NB4 (cell line): Measurements from ENCODE around the gene PUSL1.

Experiments used
- CTCF ChIP-seq: IDR thresholded peaks from one replicate; pipeline ENCODE4 v1.5.1; 2012; ENCODE audit warnings: low read depth, low read length
- MAX ChIP-seq: IDR thresholded peaks from 2 replicates; pipeline ENCODE4 v1.6.1; 2011; ENCODE audit warnings: low read depth, low read length
- MYC ChIP-seq: IDR thresholded peaks from 2 replicates; pipeline ENCODE4 v1.6.1; 2011; ENCODE audit warnings: low read depth, low read length
- POLR2A ChIP-seq: IDR thresholded peaks from 2 replicates; pipeline ENCODE4 v1.6.1; 2011; ENCODE audit warnings: mild to moderate bottlenecking; ENCODE audit not compliant: insufficient read length; ENCODE audit errors: extremely low read depth

DNA sequence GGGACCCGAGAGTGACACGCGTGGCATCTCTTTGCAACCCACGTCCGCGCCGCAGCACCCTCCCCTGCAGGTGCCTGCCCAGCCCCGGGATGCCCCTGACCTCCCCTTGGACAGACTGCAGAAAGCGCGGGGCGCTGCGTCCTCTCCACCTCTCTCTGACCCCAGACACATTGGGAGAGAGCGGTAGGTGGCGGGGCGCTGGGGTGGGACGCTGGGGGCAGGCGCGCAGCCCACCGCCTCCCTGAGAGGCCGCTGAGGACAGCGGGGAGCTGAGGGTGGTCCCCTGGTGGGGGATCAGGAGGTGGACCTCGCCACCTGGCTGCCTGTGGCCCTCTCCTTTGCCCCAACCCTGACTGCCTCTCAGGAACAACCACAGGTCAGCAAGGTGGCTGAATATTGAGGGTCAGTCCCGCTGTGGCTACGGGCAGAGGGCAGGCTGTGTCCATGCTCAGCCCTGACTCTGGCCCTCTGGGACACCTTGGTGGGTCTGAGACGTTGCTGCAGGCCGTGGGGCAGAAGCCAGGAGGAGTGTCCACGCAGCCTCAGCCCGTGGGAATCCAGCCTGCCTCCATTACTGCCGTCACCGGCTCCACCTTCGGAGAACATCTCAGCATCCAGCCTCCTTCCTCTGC is 34.0 kb upstream of the PUSL1 start:
- TF ChIP-seq CTCF (no peak), MAX (no peak), POLR2A (no peak), MYC (no peak)
